ENCODE data around the gene C1QTNF4. TPM values are rescaled to one million over a fixed set of nuclear protein-coding genes. Genes with fewer than 3 reads are reported as not detected.

Gene C1QTNF4
- total and polyA plus RNA-seq, 2 of the 13 experiments (the other 11 are each of a cell fraction or from before 2014, with no cell fraction given) = not detected

DNA sequence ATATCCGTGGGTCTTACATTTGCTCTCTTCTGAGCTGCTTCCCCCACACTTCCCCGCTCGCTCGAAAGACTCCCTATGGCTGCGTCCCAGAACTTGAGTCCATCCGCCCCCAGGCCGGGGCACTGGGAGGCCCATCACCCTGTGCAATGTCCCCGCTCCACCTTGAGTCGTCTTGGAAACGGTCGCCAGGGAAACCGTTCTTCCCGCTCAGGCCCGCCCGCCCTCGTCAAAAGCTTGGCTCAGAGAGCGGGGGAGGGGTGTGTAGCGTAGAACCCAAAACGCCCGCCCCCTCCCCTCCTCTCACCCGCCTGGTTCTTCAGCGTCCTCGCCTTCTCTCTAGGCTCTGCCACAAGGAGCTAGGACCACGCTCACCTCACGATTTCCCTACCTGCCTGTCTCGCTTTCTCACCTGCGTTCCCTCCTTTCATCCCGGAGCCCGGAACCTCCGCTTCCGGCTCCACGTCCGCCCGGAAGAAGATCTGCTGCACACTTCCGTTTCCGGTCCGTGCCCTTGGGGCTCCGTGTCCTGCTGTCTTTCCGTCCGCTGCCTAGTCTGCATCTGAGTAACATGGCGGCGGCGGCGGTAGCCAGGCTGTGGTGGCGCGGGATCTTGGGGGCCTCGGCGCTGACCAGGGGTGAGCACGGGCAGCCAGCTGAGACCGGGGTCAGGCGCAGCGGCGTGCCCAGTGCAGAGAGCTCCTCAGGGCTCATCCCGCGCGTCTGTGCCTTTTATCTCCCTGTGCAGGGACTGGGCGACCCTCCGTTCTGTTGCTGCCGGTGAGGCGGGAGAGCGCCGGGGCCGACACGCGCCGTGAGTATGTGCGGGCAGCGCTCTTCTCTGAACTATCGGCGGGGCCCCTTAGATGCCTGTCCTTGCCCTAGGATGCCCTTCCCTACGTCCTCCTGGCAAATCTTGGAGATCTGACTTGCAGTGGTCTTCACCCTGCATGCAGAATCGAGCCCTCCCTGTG is 15.4 kb downstream of the C1QTNF4 start, which contains the start of the genes KBTBD4 and NDUFS3 (continued):
- TF ChIP-seq, protein P1, sequence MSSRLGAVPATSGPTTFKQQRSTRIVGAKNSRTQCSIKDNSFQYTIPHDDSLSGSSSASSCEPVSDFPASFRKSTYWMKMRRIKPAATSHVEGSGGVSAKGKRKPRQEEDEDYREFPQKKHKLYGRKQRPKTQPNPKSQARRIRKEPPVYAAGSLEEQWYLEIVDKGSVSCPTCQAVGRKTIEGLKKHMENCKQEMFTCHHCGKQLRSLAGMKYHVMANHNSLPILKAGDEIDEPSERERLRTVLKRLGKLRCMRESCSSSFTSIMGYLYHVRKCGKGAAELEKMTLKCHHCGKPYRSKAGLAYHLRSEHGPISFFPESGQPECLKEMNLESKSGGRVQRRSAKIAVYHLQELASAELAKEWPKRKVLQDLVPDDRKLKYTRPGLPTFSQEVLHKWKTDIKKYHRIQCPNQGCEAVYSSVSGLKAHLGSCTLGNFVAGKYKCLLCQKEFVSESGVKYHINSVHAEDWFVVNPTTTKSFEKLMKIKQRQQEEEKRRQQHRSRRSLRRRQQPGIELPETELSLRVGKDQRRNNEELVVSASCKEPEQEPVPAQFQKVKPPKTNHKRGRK (CRISPR knock-in tag; IDR thresholded peaks at IDR 0.05) = no peak
- TF ChIP-seq ZNF572 (CRISPR knock-in tag; IDR thresholded peaks at IDR 0.05) = peak; percentile 95; the same call in 1 of the 2 replicates
- peak; percentile 88; the same call in 1 of the 2 replicates for TF ChIP-seq ZNF550 (CRISPR knock-in tag; IDR thresholded peaks at IDR 0.05; ENCODE audit: borderline replicate concordance)
- TF ChIP-seq ZNF652 (CRISPR knock-in tag; IDR thresholded peaks at IDR 0.05; ENCODE audit: borderline replicate concordance, low read depth) = no peak
- peak; percentile 88 for TF ChIP-seq ZBTB38 (CRISPR knock-in tag; IDR thresholded peaks at IDR 0.05)
- peak; percentile 58 for TF ChIP-seq PAX8 (CRISPR knock-in tag; IDR thresholded peaks at IDR 0.05; ENCODE audit: borderline replicate concordance)
- no peak; the same call in 1 of the 2 replicates for TF ChIP-seq FOXP1 (IDR thresholded peaks at IDR 0.05)
- peak; percentile 31; the same call in 1 of the 2 replicates for TF ChIP-seq FOXP1 (CRISPR knock-in tag; IDR thresholded peaks at IDR 0.05)
- peak; percentile 68; the same call in 1 of the 2 replicates for TF ChIP-seq ZNF784 (CRISPR knock-in tag; IDR thresholded peaks at IDR 0.05; ENCODE audit: borderline replicate concordance)
- TF ChIP-seq ZNF3 (CRISPR knock-in tag; IDR thresholded peaks at IDR 0.05) = no peak
- TF ChIP-seq SUZ12 (IDR thresholded peaks at IDR 0.05; ENCODE audit: low read depth, low read length) = no peak
- peak; percentile 88 for TF ChIP-seq TBX2 (CRISPR knock-in tag; IDR thresholded peaks at IDR 0.05; ENCODE audit: borderline replicate concordance)
- peak; percentile 73; the same call in 1 of the 2 replicates for TF ChIP-seq ELF4 (CRISPR knock-in tag; IDR thresholded peaks at IDR 0.05; ENCODE audit: borderline replicate concordance)
- peak; percentile 89 for TF ChIP-seq HCFC1 (IDR thresholded peaks at IDR 0.05; ENCODE audit: low read depth, low read length)
- TF ChIP-seq RBFOX2 (IDR thresholded peaks at IDR 0.05; ENCODE audit: low read depth, low read length) = peak; percentile 94
- peak; percentile 96 for TF ChIP-seq ZNF639 (CRISPR knock-in tag; conservative IDR thresholded peaks at IDR 0.05)
- no peak for TF ChIP-seq BRCA1 (CRISPR knock-in tag; IDR thresholded peaks at IDR 0.05)
- TF ChIP-seq ZNF629 (CRISPR knock-in tag; conservative IDR thresholded peaks at IDR 0.05) = no peak
- TF ChIP-seq ZNF564 (CRISPR knock-in tag; IDR thresholded peaks at IDR 0.05) = peak; percentile 83; the same call in 1 of the 2 replicates
- TF ChIP-seq HMGA1 (CRISPR knock-in tag; conservative IDR thresholded peaks at IDR 0.05) = no peak
- TF ChIP-seq ARID5B (CRISPR knock-in tag; IDR thresholded peaks at IDR 0.05) = peak; percentile 77
- peak; percentile 52; the same call in 1 of the 2 replicates for TF ChIP-seq RARA (CRISPR knock-in tag; IDR thresholded peaks at IDR 0.05)
- peak; percentile 91 for TF ChIP-seq ZNF543 (CRISPR knock-in tag; IDR thresholded peaks at IDR 0.05)
